ENCODE results near the gene PEX13. TPM values are rescaled to one million over a fixed set of nuclear protein-coding genes. Genes with fewer than 3 reads are reported as not detected.

PEX13 gene

DNA sequence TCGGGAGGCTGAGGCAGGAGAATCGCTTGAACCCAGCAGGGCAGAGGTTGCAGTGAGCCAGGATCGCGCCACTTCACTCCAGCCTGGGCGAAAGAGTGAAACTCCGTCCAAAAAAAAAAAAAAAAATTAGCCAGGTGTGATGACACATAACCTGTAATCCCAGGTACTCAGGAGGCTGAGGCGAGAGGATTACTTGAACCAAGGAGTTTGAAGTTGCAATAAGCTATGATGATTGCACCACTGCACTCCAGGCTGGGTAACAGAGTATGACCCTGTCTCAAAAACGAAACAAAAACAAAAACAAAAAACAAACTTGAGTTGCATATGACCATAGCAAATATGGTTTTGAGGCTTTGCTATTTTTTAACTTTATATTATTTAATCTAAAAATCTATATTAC lies 74.0 kb downstream of the PEX13 start:
- no peak overlapping the region for H2BK120ac ChIP-seq (ENCODE audit: low read depth, low read length)
- H3K4ac ChIP-seq (ENCODE audit: low read depth in 1 of 2, low read length in 2 of 2): no peak overlapping the region
- no peaks in the 10 kb centered on the region for H3K4me1 ChIP-seq (ENCODE audit: control insufficient read depth, insufficient read depth, low read depth, low read length)
- 97% methylated on average over 7 of the region's 8 CpGs for WGBS
- H2BK5ac ChIP-seq (ENCODE audit: low read depth, low read length, poor library complexity, severe bottlenecking): no peak overlapping the region
- H2BK15ac ChIP-seq (ENCODE audit: low read depth, poor library complexity, severe bottlenecking): no peak overlapping the region
- H3K4me3 ChIP-seq (ENCODE audit: insufficient read depth in 1 of 2, low read depth in 1 of 2, low read length in 2 of 2): no peak overlapping the region
- no peak overlapping the region for H2AK5ac ChIP-seq (ENCODE audit: low read length, severe bottlenecking)
- H3K9ac ChIP-seq (ENCODE audit: low read length): no peak overlapping the region
- no peak overlapping the region for H3K18ac ChIP-seq (ENCODE audit: low read depth in 1 of 2, low read length in 2 of 2)
- H2AFZ ChIP-seq (ENCODE audit: low read depth, low read length): no peak overlapping the region
- no peak overlapping the region for H3K27ac ChIP-seq (ENCODE audit: low read length, poor library complexity, severe bottlenecking)
- H2BK12ac ChIP-seq (ENCODE audit: low read length in 2 of 2): no peak overlapping the region
- no peaks in the 10 kb centered on the region for H3K27me3 ChIP-seq (ENCODE audit: control insufficient read depth in 1 of 2, insufficient read depth in 1 of 2, low read length in 2 of 2)
- H3K23ac ChIP-seq (ENCODE audit: low read length in 2 of 2): no peak overlapping the region
- peaks cover 23 to 49% of the 10 kb centered on the region in 2 experiments for H3K36me3 ChIP-seq (ENCODE audit: control insufficient read depth in 1 of 2, insufficient read depth in 2 of 2, low read depth in 1 of 2, low read length in 2 of 2)
- H3K9me3 ChIP-seq (ENCODE audit: control insufficient read depth, low read length): no peaks in the 10 kb centered on the region
- DNase-seq: no peak
- peaks cover 5% of the 10 kb centered on the region for H3K79me1 ChIP-seq (replicated peaks; ENCODE audit: low read length, poor library complexity, severe bottlenecking)
- H3K14ac ChIP-seq (ENCODE audit: low read length in 2 of 2): no peak overlapping the region
- no peak overlapping the region for H3K4me2 ChIP-seq (ENCODE audit: low read length, poor library complexity, severe bottlenecking)
- H4K91ac ChIP-seq (ENCODE audit: low read length): no peak overlapping the region
- H4K8ac ChIP-seq (ENCODE audit: low read length): no peak overlapping the region

- Histone ChIP-seq H3K4me1 (ENCODE audit: control insufficient read depth, insufficient read depth, low read depth, low read length) (no peaks in the 10 kb centered on the region), H2BK15ac (ENCODE audit: low read depth, poor library complexity, severe bottlenecking) (no peak overlapping the region), H3K23ac (ENCODE audit: low read length in 2 of 2) (no peak overlapping the region), H2BK120ac (ENCODE audit: low read depth, low read length) (no peak overlapping the region), H3K79me1 (replicated peaks; ENCODE audit: low read length, poor library complexity, severe bottlenecking) (peaks cover 3% of the 10 kb centered on the region), H3K4me2 (ENCODE audit: low read length, poor library complexity, severe bottlenecking) (no peak overlapping the region), H3K18ac (ENCODE audit: low read depth in 1 of 2, low read length in 2 of 2) (no peak overlapping the region), H4K8ac (ENCODE audit: low read length) (no peak overlapping the region), H3K4me3 (ENCODE audit: insufficient read depth in 1 of 2, low read depth in 1 of 2, low read length in 2 of 2) (no peak overlapping the region), H2AK5ac (ENCODE audit: low read length, severe bottlenecking) (no peak overlapping the region), H3K9me3 (ENCODE audit: control insufficient read depth, low read length) (no peaks in the 10 kb centered on the region), H3K4ac (ENCODE audit: low read depth in 1 of 2, low read length in 2 of 2) (no peak overlapping the region), H2BK5ac (ENCODE audit: low read depth, low read length, poor library complexity, severe bottlenecking) (no peak overlapping the region), H3K27ac (ENCODE audit: low read length, poor library complexity, severe bottlenecking) (no peak overlapping the region), H4K91ac (ENCODE audit: low read length) (no peak overlapping the region), H3K36me3 (ENCODE audit: control insufficient read depth in 1 of 2, insufficient read depth in 2 of 2, low read depth in 1 of 2, low read length in 2 of 2) (peaks cover under 1 to 12% of the 10 kb centered on the region in 2 experiments), H2AFZ (ENCODE audit: low read depth, low read length) (no peak overlapping the region), H3K14ac (ENCODE audit: low read length in 2 of 2) (no peak overlapping the region), H3K27me3 (ENCODE audit: control insufficient read depth in 1 of 2, insufficient read depth in 1 of 2, low read length in 2 of 2) (no peaks in the 10 kb centered on the region), H3K9ac (ENCODE audit: low read length) (no peak overlapping the region), H2BK12ac (ENCODE audit: low read length in 2 of 2) (no peak overlapping the region)
- WGBS: 98% methylated on average over 2 of the region's 3 CpGs
- DNase-seq: no peak
Observed at GRCh38 chr2:61096438-61096837, 78.9 kb downstream of the PEX13 start.

- 100% methylated on average over 2 of the region's 4 CpGs for WGBS
- DNase-seq: no peak
- Histone ChIP-seq H3K4ac (ENCODE audit: low read depth in 1 of 2, low read length in 2 of 2) (no peak overlapping the region), H2AFZ (ENCODE audit: low read depth, low read length) (no peak overlapping the region), H3K4me1 (ENCODE audit: control insufficient read depth, insufficient read depth, low read depth, low read length) (no peaks in the 10 kb centered on the region), H3K79me1 (replicated peaks; ENCODE audit: low read length, poor library complexity, severe bottlenecking) (peaks cover 3% of the 10 kb centered on the region), H2BK120ac (ENCODE audit: low read depth, low read length) (no peak overlapping the region), H3K27ac (ENCODE audit: low read length, poor library complexity, severe bottlenecking) (no peak overlapping the region), H2BK15ac (ENCODE audit: low read depth, poor library complexity, severe bottlenecking) (no peak overlapping the region), H4K8ac (ENCODE audit: low read length) (no peak overlapping the region), H3K18ac (ENCODE audit: low read depth in 1 of 2, low read length in 2 of 2) (no peak overlapping the region), H2BK5ac (ENCODE audit: low read depth, low read length, poor library complexity, severe bottlenecking) (no peak overlapping the region), H3K9ac (ENCODE audit: low read length) (no peak overlapping the region), H3K36me3 (ENCODE audit: control insufficient read depth in 1 of 2, insufficient read depth in 2 of 2, low read depth in 1 of 2, low read length in 2 of 2) (peaks cover 8 to 23% of the 10 kb centered on the region in 2 experiments), H4K91ac (ENCODE audit: low read length) (no peak overlapping the region), H3K4me2 (ENCODE audit: low read length, poor library complexity, severe bottlenecking) (no peak overlapping the region), H3K23ac (ENCODE audit: low read length in 2 of 2) (no peak overlapping the region), H3K14ac (ENCODE audit: low read length in 2 of 2) (no peak overlapping the region), H2AK5ac (ENCODE audit: low read length, severe bottlenecking) (no peak overlapping the region), H3K9me3 (ENCODE audit: control insufficient read depth, low read length) (no peaks in the 10 kb centered on the region), H3K4me3 (ENCODE audit: insufficient read depth in 1 of 2, low read depth in 1 of 2, low read length in 2 of 2) (no peak overlapping the region), H3K27me3 (ENCODE audit: control insufficient read depth in 1 of 2, insufficient read depth in 1 of 2, low read length in 2 of 2) (no peaks in the 10 kb centered on the region), H2BK12ac (ENCODE audit: low read length in 2 of 2) (no peak overlapping the region)
Observed at GRCh38 chr2:61100801-61101200, 83.3 kb downstream of the PEX13 start.

Small RNA genes within 50 kb of the gene (small RNA-seq; reads per million reads assigned to genes)
- gene RNA5SP95 (ENCODE audit: low read depth): not detected
